NCI-H446 (cell line): Measurements from ENCODE around the gene BEST3.
"Not testable (repeated sequence)": the region's sequence is repeated elsewhere in the genome, so short reads cannot be mapped to it uniquely, and the experiment has no call there.

Experiments used
- DNase-seq, 2 experiments: peaks; one replicate each; lab custom pipeline; 2025; lab: John Stamatoyannopoulos, UW

The BEST3 gene

DNA sequence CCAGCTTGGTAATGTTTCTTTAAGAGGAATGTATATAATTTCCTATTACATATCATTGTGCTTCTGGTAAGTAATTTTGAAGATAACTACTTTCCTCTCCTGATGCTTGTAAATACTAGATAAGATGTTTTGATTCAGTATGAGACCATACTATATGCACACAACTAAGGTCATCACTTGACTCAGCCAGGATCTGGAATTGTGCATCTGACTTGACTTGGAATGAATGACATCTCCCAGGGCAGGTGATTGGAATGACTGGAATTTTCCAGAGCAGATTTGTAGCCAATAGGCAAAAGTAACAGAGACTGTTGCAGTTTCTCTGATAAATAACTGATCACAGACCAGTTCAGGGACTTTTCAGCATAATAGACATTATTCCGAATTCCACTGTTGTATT lies 11.1 kb downstream of the BEST3 start:
- peak in 1 of 2 experiments; percentile 23 for DNase-seq

DNA sequence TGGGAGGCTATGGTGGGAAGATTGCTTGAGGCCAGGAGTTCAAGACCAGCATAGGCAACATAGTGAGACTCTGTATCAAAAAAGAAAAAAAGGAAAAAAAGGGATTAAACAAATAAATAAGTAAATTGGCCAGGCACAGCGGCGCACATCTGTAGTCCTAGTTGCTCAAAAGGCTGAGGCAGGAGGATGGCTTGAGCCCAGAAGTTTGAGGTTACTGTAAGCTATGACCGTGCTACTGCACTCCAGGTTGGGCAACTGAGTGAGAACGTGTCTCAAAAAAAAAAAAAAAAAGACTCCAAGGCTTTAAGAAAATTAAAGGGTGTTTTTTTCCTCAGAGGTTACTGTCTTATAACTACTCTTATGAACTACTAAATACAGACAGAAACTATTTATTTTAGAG lies 11.7 kb downstream of the BEST3 start:
- DNase-seq: no peak

DNA sequence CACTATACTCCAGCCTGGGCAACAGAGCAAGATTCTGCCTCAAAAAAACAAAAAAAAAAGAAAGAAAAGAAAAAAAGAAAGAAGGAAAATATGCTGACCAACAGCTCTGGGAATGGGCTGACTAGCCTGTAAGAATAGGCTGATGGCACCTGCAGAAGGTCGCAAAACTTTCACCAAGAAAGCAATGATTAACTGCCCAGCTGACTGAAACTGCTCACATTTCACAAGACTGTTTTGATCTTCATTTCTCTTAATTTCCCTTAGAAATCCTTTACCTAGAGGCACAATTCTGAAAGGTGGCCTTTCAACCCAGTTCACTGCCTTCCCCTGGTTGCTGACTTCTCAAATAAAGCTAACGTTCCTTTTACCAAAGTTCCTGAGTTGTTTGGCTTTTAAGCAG lies 12.4 kb downstream of the BEST3 start:
- no peak for DNase-seq

DNA sequence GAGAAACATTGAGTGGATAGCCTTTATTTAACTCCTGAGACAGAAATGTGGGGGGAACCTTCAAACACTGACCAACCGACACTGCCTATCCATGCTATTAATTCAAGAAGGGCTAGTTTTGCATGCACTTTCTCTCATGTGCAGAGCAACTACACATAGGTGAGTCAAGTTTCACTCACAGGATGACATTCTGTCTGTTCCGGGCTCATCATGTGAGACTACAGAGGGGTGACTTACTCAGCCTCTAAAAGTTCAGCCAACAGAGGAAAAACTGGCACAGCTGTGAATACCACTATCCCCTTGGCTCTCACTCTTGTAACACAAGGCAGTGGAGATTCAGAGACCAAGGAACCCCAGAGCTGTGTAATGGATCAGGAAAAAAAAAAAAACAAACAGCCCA lies 13.3 kb downstream of the BEST3 start:
- DNase-seq: peak in 1 of 2 experiments; percentile 29

DNA sequence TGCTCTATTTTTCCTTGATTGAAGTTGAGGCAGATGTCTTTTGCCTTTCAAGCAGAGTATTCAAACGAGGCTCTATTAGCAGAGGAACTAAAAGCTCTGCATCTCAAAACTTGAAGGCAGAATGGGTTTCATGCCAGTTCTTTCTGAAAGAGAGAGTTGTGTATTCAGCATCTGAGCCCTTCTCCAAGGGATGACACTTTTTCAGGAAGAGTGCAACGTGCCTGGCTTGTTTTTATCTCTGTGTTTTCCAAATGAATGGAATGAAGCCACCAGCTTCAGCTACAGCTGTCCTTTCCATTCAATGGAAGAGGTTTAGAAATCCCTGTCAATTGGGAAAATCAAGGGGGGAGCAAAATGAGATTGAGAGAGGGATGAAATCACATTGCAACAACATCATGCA lies 14.6 kb downstream of the BEST3 start:
- DNase-seq: no peak

DNA sequence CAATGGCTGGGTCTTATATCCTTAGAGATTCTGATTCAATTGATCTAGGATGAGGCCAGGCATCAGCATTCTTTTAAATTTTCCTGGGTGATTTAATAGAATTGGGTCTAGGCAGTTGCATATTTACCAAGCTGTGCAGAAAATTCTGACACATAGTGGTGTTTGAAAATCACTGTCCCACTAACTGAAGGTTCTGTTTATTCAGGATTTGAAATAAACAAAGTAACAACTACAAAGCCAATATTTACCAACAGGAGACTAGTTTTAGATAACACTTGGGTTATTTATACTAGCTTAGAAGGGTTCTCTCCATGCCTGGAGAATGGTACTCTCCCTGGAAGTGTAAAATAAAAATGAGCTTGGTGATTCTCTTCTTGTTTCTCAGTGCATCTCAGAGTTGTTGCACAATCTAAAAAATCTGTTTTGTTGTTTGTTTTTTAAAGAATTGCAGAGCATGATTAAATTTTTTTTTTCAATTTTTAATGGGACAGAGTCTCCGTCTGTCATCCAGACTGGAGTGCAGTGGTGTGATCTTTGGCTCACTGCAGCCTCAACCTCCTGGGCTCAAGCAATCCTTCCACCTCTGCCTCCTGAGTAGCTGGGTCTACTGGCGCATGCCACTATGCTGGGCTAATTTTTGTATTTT lies 16.9 kb downstream of the BEST3 start:
- DNase-seq: no peak

DNA sequence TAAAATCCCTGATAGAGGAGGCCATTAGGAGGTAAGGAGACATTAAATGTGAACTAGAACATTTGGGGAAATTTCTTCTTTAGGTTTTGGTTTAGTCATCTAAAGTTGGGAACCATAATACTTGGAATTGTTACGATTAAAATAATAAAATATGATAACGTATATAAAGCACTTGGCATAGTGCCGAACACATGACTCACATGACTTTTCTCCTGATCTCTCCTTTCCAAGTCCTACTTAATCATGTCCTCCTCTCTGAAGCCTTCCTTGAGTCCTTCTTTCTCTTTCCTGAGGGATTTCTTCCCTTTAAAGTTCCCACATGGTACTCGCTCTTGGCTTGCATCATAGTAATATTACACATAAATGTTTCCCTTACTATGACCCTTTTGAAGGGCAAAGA lies 20.0 kb downstream of the BEST3 start:
- no peak for DNase-seq

DNA sequence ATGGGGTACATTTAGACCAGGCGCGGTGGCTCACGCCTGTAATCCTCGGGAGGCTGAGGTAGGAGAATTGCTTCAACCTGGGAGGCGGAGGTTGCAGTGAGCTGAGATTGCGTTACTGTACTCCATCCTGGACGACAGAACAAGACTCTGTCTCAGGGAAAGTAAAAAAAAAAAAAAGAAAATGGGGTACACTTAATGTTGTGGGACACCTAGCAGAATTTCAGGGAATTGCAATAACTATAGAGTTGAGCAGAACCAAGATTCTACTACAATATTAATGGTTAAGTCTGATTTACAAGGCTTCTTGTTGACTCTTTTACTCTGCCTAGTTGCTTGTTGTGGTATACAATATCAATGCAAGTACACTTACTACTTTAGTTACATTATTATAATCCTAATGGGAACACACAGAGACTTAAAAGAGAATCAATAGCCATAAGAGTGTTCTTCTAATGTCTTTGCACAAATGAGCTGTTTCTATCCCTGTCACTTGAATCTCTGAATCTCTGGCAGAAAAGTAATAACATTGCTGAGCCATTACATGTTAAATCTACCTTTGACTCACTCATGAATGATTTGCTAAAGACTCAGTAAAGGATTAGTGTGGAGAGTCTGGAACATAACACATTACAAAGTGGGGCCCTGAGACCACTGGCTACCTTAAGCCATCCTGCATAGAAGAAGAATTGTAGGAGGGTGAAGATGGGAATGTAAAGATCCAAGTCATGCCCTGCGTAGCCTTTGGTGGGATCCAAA lies 22.7 kb downstream of the BEST3 start:
- no peak for DNase-seq

DNA sequence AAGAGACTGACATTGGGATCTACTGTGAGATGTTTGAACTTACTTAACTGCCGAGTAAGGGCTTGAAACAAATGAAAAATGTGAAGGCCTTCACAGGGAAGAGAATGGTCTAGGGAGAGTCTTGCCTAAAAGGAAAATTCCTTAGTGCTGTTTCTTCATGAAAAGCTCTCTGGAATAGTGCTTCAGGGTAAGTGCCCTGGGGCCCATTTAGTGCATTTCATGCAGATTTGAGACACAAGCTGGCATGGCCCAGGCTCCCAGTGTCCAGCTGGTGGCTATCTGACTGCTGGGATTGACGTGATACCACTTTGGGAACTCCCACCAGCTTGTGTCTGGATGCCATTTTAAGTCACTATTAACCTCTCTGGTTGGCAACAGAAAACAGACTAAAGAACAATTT lies 26.9 kb downstream of the BEST3 start:
- DNase-seq: no peak

DNA sequence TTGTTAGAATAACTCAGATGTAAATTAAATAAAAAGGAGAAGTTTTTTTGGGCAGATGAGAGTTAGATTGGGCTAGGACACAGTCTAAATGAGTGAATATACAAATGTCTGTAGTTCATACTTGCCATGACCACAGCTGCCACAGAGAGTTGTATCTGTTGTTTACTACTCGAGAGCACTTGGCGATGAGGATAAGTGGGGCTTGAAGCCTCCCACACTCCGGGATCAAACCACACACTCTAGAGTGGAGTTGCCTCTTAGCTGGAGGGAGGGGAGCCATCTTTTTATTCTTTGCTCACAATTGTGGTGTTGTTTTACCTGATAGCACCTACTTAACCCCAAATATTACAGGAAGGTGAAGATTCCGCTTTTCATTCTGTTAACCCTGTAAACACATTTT lies 27.5 kb downstream of the BEST3 start:
- no peak for DNase-seq

DNA sequence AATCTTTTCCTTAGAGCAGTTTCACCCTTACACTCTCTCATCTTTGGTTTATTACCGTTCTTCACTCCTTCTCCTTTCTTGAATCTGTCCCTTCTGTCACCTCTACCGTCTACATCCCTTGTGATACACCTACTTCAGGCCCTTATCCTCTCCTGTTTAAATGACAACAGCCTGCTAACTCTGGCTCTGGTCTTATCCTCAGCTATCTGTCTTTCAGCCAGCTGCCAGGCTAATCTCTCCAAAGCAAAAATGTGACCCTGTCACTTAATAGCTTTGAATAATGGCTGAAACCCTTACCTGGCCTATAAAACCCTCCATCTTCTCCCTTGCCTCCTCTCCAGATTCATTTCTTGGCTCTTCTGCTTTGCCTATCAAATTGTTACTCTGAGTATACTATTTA lies 32.3 kb downstream of the BEST3 start:
- no peak for DNase-seq

DNA sequence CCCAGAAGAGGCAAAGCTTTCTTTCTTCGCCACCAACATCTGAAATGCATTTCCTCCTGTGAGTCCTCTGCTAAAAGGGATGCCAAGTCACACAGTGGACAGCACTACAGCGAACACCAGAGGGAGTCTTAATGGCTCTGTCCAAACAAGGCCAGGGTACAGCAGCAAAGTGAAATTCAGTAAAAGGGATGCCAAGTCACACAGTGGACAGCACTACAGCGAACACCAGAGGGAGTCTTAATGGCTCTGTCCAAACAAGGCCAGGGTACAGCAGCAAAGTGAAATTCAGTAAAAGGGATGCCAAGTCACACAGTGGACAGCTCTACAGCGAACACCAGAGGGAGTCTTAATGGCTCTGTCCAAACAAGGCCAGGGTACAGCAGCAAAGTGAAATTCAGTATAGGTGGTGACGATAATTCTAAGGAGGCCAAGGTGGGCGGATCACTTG lies 34.1 kb downstream of the BEST3 start:
- DNase-seq: not testable (repeated sequence)

DNA sequence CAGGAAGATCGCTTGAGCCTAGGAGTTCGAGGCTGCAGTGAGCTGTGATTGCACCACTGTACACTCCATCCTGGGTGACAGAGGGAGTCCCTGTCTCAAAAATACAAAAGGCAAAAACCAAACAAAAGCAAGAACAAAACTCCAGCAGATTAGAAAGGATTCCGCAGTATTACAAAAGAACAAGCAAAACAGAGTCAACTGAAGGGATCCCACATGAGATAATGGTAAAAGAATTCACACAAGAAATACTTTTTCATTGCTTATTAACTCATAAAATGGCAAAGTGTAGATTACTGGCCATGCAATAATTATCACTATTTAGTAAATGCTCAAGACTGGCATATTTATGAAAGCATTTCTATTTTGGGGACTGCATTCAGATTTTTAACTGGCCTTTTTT lies 35.4 kb downstream of the BEST3 start:
- DNase-seq: no peak

DNA sequence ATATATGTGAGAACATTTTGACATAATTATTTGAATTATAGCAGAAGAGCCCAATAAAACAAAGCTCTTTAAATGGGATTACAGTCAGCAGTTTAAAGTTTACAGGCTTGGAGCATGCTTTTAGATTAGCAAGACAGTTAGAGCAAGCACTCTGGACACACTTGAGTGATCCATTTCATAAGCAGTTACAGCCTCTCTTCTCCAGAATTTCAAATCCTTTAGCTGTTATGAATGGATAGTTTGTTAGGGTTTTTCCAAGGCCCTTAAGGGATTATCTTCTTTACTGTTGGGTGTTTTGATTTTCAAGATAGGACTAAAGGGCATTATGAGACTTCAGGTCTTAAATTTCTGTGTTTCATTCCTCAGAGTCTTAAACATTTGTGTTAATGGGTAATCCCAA lies 36.3 kb downstream of the BEST3 start:
- DNase-seq: no peak

DNA sequence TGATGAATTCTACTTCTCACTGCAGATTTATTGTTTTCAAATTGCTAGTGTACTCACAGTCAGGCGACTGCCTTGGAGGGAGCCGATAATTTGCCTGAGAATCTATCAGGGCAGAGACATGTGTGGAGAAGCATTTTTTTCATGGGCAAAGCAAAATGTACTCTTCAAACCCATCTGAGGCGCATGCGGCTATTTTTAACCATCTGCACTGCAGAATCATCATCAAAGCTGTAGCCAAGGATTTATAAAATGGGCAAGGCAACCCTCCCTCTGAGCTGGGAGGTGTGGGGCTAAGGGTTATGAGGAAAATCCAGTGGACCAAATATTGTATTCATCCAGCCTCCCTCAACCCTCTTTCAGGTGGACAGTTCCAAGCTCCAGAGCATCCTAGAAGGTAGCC lies 37.7 kb downstream of the BEST3 start:
- no peak for DNase-seq

DNA sequence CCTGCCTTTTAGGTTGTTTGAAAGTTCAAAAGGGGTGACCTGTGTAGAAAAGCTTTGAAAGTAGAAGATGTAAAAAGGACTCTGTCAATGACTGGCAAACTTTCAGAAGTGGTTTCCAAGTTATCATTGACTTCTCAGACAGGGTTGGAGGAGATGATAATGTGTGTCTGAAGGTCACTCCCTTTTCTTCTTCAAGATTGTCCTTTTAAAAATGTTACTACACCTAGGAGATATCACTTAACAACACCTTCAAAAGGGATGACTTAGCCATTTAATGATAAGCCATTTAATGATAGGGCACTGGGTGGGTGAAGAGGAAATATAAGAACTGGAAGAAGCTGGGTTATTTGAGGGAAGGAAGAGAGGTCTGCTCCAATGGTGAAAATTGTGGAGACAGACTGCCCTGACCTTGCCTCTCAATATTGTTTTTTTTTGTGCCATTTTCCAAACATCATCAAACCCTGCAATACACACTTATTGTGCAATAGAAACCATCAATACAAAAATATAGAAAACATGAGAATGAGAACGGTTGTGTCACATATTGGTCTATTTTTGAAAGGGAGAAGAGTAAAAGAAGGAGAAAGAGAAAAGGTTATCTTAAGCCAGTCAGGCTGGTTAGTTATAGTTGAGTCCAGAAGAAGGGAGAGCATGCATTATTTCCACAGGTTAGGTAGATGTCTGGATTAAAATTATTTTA lies 38.8 kb downstream of the BEST3 start:
- no peak for DNase-seq

DNA sequence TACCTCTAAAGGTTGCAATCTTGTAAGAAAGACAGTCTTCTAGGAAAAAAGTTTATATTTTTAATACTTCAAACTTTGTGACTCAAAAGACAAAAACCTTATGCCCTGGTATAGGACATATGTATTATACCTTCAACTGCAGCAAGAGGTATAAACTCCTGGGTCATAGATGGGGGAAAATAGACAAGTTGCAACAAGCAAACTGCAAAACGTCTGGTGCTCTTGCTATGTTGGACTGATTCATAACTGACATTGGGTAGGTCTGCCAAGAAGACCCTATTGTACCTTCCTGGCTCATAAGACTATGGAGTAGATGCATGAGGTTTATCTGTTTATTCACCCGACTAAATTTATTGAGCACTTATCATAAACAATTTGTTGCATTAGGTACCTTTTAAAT lies 40.9 kb downstream of the BEST3 start:
- no peak for DNase-seq

DNA sequence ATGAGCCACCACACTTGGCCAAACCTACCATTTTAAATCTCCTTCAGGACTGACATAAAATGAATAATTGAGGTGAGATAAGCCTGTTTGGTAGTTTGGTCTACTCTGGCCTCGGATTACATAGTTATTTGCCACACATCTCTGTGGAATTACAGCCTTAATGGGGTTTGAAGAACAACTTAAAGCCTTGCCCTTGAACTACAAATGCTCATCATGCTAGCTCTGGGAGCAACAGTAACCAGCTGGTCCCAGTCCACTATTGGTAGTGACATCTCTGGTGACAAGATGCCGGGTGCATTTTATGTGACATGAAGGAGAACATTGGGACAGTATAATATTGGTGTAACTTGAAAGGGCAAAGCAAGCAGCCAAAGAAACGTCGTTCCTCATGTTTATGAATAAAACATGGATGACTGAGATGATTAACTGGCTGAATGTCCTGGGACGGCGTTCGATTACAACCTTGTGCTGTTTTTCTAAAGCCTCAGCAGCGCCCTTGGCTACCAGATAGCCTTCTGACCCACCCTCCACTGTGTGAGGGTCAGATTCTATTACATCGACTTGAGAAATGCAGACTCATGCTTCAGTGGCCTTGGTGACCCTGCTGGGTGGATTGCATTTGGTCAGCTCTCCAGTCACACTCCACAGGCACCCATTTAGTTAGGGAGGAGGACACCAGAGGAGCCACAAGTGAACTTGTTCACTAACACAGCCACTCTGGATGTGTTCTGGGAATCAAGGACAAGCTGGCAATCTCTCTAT lies 41.5 kb downstream of the BEST3 start:
- no peak for DNase-seq

DNA sequence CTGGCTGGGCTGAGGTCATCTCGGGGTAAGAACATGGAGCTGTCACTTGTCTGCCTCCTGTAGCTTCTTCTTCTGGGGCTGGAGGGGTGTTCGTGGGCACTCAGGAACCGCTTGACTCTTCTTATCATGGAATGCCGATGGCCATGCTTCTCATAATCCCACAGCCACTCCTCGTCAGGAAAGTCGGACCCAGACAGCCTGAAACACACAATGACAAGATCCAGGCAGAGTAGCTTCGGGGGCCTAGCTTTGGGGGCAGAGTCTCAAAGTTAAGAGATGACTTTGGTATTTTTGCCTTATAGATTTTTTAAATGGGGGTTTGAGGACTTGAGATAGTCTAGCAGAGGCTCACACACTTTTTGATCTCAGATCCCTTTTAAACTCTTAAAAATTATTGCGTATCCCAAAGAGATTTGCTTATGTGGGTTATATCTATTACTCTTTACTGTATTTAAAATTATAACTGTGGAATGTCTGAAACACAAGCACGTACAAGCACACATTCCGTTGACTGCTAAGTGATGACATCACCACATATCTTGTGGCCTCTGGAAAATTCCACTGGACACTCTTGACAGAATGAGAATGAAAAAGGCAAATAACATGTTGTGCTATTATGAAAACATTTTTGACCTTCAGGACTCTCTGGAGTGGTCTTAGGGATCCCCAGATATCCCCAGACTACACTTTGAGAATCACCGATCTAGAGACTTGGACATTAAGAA lies 43.3 kb downstream of the BEST3 start:
- no peak for DNase-seq

DNA sequence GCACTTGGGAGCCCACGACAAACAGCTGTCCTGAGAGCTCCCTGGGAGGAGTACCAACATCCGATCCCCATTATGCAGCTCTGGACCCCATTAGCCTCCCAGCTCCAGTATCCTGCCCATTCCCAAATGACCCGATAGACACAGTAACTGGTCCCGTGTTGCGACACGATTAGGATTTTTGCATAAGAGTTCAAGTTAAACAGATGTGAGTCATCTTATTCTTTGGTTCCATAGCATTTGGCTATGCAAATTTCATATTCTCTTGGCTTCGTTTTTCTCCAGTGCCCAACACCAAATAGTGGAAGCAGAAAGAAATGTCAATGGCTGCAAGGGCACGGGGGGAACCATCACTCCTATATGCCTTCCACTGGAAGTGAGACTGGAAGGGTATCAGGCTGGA lies 45.4 kb downstream of the BEST3 start:
- no peak for DNase-seq

DNA sequence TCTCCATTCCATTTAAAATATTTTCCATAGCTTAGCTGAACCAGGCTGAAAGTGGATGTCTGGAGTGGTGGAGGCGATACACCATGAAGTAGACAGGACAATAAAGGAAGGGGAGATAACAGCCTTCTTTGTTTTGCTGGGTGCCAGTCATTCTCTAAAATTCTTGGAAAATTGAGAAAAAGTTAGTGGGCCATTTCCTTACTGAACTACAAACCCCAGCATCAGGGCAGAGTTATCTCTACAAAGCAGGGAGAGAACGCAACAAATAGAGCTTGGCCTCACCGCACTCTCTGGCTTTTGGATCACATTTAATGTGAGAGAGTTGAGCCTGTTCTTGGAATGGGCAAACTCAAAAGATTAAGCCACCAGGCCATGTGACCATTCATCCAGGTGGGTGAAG lies 47.2 kb downstream of the BEST3 start:
- DNase-seq: no peak

DNA sequence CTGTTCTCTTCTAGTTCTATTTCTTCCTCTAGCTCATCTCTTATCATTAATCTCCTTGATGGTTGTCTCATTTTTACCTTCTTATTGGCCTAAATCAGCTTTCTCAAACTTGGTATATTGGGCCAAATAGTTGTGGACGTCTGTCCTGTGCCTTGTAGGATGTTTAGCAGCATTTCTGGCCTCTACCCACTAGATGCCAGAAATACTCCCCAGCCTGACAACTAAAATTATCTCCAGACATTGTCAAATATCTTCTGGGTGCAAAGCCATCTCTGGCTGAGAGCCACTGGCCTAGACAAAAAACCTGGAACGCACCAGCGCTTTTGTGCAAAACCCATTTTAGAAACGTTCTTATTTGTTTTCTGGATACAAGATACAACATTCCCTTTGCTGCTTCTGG lies 49.6 kb downstream of the BEST3 start:
- DNase-seq: no peak
